ENCODE measurements around the gene PPP2R1B.

PPP2R1B gene

DNA sequence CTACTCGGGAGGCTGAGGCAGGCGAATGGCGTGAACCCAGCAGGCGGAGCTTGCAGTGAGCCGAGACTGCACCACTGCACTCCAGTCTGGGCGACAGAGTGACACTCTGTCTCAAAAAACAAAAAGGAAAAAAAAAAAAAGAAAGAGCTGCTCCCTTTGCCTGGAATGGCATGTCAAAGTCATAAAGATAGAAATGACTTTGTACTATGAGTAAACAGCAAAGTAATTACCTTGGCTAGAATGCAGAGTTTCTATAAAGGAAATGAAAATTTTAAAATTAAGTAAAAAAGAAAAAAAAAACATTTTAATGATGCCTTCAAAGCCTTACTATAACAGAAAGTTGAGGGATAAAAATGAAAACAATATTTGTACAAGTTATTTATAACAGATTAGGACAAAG lies 10.1 kb downstream of the PPP2R1B start:
- no peak overlapping the region for H3K4me3 ChIP-seq (ENCODE audit: low read length)
- no peak for DNase-seq (ENCODE audit: low read depth)
- TF ChIP-seq, protein P1, sequence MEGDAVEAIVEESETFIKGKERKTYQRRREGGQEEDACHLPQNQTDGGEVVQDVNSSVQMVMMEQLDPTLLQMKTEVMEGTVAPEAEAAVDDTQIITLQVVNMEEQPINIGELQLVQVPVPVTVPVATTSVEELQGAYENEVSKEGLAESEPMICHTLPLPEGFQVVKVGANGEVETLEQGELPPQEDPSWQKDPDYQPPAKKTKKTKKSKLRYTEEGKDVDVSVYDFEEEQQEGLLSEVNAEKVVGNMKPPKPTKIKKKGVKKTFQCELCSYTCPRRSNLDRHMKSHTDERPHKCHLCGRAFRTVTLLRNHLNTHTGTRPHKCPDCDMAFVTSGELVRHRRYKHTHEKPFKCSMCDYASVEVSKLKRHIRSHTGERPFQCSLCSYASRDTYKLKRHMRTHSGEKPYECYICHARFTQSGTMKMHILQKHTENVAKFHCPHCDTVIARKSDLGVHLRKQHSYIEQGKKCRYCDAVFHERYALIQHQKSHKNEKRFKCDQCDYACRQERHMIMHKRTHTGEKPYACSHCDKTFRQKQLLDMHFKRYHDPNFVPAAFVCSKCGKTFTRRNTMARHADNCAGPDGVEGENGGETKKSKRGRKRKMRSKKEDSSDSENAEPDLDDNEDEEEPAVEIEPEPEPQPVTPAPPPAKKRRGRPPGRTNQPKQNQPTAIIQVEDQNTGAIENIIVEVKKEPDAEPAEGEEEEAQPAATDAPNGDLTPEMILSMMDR (IDR thresholded peaks at IDR 0.05; ENCODE audit: insufficient read depth, low read depth, low read length, missing control alignments) = no peak

DNA sequence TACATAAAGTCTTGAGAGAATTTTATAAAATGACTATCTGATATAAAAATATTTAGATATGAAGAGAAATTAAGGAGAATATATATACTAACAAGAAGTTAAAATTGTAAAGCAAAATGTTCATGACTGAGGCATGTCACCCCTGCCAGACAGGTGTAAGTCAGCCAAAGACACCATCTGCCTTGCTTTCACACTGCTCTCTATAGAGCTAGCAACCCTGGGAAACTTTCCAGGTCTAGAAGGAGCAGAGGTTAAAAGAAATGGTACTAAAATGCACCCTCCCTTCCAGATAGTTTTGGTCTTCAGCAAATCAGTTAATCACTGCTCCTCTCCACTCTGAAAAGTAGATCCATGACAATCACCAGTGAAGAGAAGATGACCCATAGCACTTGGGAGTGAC lies 16.5 kb downstream of the PPP2R1B start:
- TF ChIP-seq, protein P1 (IDR thresholded peaks at IDR 0.05; ENCODE audit: insufficient read depth, low read depth, low read length, missing control alignments) = no peak
- DNase-seq (ENCODE audit: low read depth) = no peak
- no peak overlapping the region for H3K4me3 ChIP-seq (ENCODE audit: low read length)

DNA sequence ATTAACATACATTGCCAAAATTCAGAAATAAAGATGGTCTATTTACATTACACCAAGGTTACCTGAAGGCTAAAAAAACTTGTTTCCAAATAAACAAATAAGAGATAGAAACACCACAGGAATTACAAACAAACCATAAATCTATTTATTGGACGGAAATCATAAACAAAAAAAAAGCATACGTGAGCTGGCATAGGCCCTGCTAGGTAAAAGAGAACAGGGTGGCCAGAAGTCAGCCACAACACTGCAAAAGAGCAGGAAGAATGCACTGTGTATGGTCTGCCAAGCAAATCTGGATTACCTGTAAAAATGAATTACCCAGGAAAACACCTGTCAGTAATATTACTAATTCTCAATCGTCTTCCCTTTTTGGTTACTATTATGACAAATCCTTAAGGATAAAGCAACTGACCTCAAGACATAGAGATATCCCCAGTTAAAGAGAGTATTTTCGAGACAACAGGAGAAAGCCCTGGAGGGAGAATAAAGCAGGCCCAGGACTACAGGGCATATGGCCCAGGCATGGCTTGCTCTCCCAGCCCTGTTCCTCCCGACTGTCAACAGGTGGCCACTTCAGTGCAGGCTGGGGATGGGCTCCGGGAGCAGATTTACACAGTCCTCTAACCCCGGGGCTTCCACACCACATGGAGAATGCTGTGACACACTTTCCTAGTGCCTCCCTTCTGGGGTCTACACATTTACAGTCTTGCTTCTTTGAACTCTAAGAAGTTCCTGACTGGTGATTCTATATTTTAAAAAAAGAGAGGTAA lies 18.0 kb downstream of the PPP2R1B start:
- TF ChIP-seq, protein P1 (IDR thresholded peaks at IDR 0.05; ENCODE audit: insufficient read depth, low read depth, low read length, missing control alignments) = no peak
- DNase-seq (ENCODE audit: low read depth) = no peak
- no peak overlapping the region for H3K4me3 ChIP-seq (ENCODE audit: low read length)

DNA sequence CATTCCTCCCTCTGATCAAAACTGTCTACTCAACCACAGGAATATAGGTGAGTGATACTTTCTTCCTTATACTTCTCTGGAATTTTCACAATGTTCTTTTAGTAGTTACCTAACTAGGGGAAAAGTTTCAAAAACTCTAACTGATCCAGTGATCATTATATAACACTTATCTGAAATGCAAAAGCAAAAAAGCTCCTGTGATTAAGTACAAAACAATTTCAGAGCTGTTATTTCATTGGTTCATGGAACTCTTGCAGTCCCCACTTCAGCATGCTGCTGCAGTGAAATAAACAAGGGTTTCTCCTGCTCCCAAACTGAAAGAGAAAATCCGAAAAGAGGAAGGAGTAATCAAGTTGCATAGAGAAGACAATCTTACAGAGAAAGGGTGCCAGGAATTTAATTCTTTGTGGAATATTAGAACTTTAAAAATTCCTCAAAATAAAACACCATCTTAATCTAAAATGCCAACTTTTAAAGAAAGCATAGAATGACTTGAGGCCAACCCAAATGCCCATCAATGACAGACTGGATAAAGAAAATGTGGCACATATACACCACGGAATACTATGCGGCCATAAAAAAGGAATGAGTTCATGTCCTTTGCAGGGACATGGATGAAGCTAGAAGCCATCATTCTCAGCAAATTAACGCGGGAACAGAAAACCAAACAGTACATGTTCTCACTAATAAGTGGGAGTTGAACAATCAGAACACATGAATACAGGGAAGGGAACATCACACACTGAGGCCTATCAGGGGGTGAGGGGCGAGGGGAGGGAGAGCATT lies 20.3 kb downstream of the PPP2R1B start:
- DNase-seq (ENCODE audit: low read depth) = no peak
- no peak overlapping the region for H3K4me3 ChIP-seq (ENCODE audit: low read length)
- TF ChIP-seq, protein P1 (IDR thresholded peaks at IDR 0.05; ENCODE audit: insufficient read depth, low read depth, low read length, missing control alignments) = no peak

DNA sequence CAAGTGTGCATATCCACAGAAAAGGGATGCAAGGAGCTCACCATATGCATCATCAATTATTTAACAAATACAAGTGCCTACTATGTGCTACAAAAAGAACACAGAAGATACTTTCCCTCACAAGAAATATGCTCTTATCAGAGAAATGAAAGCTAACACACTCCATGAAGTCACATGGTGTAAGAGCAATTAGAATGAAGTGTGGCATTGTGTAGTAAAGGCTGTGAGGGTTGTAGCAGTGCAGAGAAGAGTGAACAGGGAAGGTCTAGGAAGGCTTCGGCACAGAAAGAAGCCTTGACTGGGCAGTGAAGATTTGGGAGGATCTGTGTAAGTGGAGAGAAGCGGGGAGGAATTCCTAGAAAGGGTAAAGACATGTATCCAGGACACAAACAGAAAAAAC lies 22.5 kb downstream of the PPP2R1B start:
- TF ChIP-seq, protein P1 (IDR thresholded peaks at IDR 0.05; ENCODE audit: insufficient read depth, low read depth, low read length, missing control alignments) = no peak
- no peak for DNase-seq (ENCODE audit: low read depth)
- no peak overlapping the region for H3K4me3 ChIP-seq (ENCODE audit: low read length)

DNA sequence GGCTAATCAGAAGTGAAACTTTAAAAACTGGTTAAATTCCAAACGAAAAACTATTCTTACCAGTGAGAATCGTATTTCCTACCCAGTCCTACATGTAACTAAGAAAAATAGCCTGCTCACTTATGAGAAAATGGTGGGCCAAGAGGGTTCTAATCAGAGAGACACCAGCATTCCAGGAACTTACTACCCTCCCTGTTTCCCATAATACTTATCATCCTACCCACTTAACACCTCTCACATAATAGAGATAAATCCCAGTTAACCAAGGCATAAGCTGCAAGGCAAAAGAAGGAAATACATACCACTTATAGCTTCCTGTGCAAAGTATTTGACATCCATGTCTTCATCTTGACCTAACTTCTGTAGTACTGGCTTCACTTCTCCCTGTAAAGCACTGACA lies 24.4 kb downstream of the PPP2R1B start:
- TF ChIP-seq, protein P1 (IDR thresholded peaks at IDR 0.05; ENCODE audit: insufficient read depth, low read depth, low read length, missing control alignments) = no peak
- no peak for DNase-seq (ENCODE audit: low read depth)

More for the DNA sequence above, 24.4 kb downstream of the PPP2R1B start:
- H3K4me3 ChIP-seq (ENCODE audit: low read length) = no peak overlapping the region
